Astrocyte (in vitro differentiated cells and primary cell): ENCODE measurements around the gene ADCY2. TPM values are rescaled to one million over a fixed set of nuclear protein-coding genes. Genes with fewer than 3 reads are reported as not detected.

Source experiments
- DNase-seq: peaks from one replicate; pipeline ENCODE4 v3.0.0-alpha.2; 2010; ENCODE audit warnings: low read depth
- FAIRE-seq: peaks from 2 replicates; lab custom pipeline; 2011; peaks lifted over from hg19 to GRCh38; lab: Jason Lieb, UNC
- H2AFZ ChIP-seq: 2 replicates; pipeline ENCODE4 v1.6.0; 2012; ENCODE audit warnings: low read depth, low read length, inconsistent platforms
- H3K27ac ChIP-seq: 2 replicates; pipeline ENCODE4 v1.5.1; 2011; ENCODE audit warnings: low read depth, low read length, inconsistent platforms
- H3K27me3 ChIP-seq: 2 replicates; pipeline ENCODE4 v1.6.0; 2011; ENCODE audit warnings: low read length, inconsistent platforms; ENCODE audit not compliant: insufficient read depth
- H3K36me3 ChIP-seq: 2 replicates; pipeline ENCODE4 v1.5.1; 2011; ENCODE audit warnings: low read length, inconsistent platforms; ENCODE audit not compliant: insufficient read depth
- H3K4me1 ChIP-seq: 2 replicates; pipeline ENCODE4 v1.5.1; 2011; ENCODE audit warnings: low read length, inconsistent platforms; ENCODE audit not compliant: insufficient read depth
- H3K4me2 ChIP-seq: 2 replicates; pipeline ENCODE4 v1.6.0; 2012; ENCODE audit warnings: low read length, inconsistent platforms
- H3K4me3 ChIP-seq: 2 replicates; pipeline ENCODE4 v1.5.1; 2011; ENCODE audit warnings: low read depth, mild to moderate bottlenecking, low read length, inconsistent platforms; ENCODE audit not compliant: insufficient read depth
- H3K79me2 ChIP-seq: 2 replicates; pipeline ENCODE4 v1.6.0; 2012; ENCODE audit warnings: mild to moderate bottlenecking, low read length, inconsistent platforms; ENCODE audit not compliant: insufficient read depth
- H3K9ac ChIP-seq: 2 replicates; pipeline ENCODE4 v1.6.0; 2012; ENCODE audit warnings: mild to moderate bottlenecking, low read length, inconsistent platforms
- H3K9me3 ChIP-seq: 2 replicates; pipeline ENCODE4 v1.5.1; 2012; ENCODE audit warnings: low read depth, mild to moderate bottlenecking, low read length, inconsistent platforms; ENCODE audit not compliant: insufficient read depth
- H4K20me1 ChIP-seq: 2 replicates; pipeline ENCODE4 v1.6.0; 2012; ENCODE audit warnings: low read length, inconsistent platforms; ENCODE audit not compliant: insufficient read depth
- H3K27ac Mint-ChIP-seq: one replicate; pipeline ENCODE4 v1.8.0; 2021; ENCODE audit warnings: mild to moderate bottlenecking, mixed read lengths; ENCODE audit not compliant: unreplicated experiment
- H3K27me3 Mint-ChIP-seq: one replicate; pipeline ENCODE4 v1.8.0; 2021; ENCODE audit warnings: low read depth, mixed read lengths; ENCODE audit not compliant: unreplicated experiment
- H3K36me3 Mint-ChIP-seq: one replicate; pipeline ENCODE4 v1.8.0; 2021; ENCODE audit warnings: low read depth, mixed read lengths; ENCODE audit not compliant: unreplicated experiment
- H3K4me1 Mint-ChIP-seq: one replicate; pipeline ENCODE4 v1.8.0; 2021; ENCODE audit warnings: low read depth, mixed read lengths; ENCODE audit not compliant: unreplicated experiment
- H3K4me3 Mint-ChIP-seq: one replicate; pipeline ENCODE4 v1.8.0; 2021; ENCODE audit warnings: mild to moderate bottlenecking, moderate library complexity, mixed read lengths; ENCODE audit not compliant: unreplicated experiment
- H3K9me3 Mint-ChIP-seq: one replicate; pipeline ENCODE4 v1.8.0; 2021; ENCODE audit warnings: mild to moderate bottlenecking, mixed read lengths; ENCODE audit not compliant: unreplicated experiment
- EZH2 ChIP-seq: IDR thresholded peaks from 2 replicates; pipeline ENCODE4 v1.6.1; 2012; ENCODE audit warnings: mild to moderate bottlenecking, low read length, inconsistent platforms; ENCODE audit not compliant: insufficient read depth
- total RNA-seq: library from RNA; stranded (reverse); gene quantifications from 2 replicates; pipeline ENCODE4 v1.2.1, GENCODE V29; 2021
- TF ChIP-seq, protein P1 (sequence below): IDR thresholded peaks from 2 replicates; pipeline ENCODE4 v1.5.1; 2011; ENCODE audit warnings: low read depth, mild to moderate bottlenecking, inconsistent platforms, low read length, moderate library complexity; ENCODE audit not compliant: insufficient read depth

The ADCY2 gene
- total RNA-seq, 1 donor from 2014 or later = 5.7 TPM

DNA sequence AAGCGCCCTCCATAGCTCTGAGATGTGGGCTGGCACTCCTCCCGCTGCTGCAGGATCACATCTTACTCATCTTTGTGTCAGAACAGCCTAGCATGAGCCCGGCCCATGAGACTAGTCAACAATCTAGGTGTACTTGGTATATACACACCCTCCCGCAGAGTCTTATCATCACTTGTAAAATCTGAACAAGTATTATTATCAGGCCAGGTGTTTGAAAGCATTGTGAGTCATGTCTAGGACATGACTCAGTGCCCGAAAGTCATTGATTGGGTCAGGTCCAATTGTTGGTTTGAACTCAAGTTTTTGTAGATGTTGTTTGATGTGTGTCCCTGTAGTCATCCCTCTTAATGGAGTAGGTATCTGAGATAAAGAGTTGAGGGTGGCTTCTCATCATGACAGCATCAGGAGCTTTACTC is 346.3 kb downstream of the ADCY2 start:
- Histone ChIP-seq H3K4me2 (no peak overlapping the region), H3K27me3 (no peaks in the 10 kb centered on the region), H3K27ac (no peak overlapping the region), H2AFZ (no peak overlapping the region), H3K4me1 (no peaks in the 10 kb centered on the region), H3K9me3 (no peaks in the 10 kb centered on the region), H3K9ac (no peak overlapping the region), H3K79me2 (no peaks in the 10 kb centered on the region), H3K4me3 (no peak overlapping the region), H4K20me1 (no peaks in the 10 kb centered on the region), H3K36me3 (no peaks in the 10 kb centered on the region)
- Mint-ChIP-seq H3K27me3 (no peaks in the 10 kb centered on the region), H3K27ac (no peak overlapping the region), H3K4me1 (peaks cover 9% of the 10 kb centered on the region), H3K9me3 (no peaks in the 10 kb centered on the region), H3K36me3 (no peaks in the 10 kb centered on the region), H3K4me3 (no peak overlapping the region)
- no peak for TF ChIP-seq EZH2
- TF ChIP-seq, protein P1, sequence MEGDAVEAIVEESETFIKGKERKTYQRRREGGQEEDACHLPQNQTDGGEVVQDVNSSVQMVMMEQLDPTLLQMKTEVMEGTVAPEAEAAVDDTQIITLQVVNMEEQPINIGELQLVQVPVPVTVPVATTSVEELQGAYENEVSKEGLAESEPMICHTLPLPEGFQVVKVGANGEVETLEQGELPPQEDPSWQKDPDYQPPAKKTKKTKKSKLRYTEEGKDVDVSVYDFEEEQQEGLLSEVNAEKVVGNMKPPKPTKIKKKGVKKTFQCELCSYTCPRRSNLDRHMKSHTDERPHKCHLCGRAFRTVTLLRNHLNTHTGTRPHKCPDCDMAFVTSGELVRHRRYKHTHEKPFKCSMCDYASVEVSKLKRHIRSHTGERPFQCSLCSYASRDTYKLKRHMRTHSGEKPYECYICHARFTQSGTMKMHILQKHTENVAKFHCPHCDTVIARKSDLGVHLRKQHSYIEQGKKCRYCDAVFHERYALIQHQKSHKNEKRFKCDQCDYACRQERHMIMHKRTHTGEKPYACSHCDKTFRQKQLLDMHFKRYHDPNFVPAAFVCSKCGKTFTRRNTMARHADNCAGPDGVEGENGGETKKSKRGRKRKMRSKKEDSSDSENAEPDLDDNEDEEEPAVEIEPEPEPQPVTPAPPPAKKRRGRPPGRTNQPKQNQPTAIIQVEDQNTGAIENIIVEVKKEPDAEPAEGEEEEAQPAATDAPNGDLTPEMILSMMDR = no peak
- FAIRE-seq (no peak), DNase-seq (peak; percentile 55)

- no peaks in the 10 kb centered on the region for H3K9me3 Mint-ChIP-seq
- no peaks in the 10 kb centered on the region for H3K36me3 Mint-ChIP-seq
These were observed 350.1 kb downstream of the ADCY2 start for GRCh38 chr5:7745882-7746610.

More at GRCh38 chr5:7745882-7746610, 350.1 kb downstream of the ADCY2 start:
- Histone ChIP-seq H4K20me1 (no peaks in the 10 kb centered on the region), H2AFZ (no peak overlapping the region), H3K36me3 (no peaks in the 10 kb centered on the region), H3K27ac (no peak overlapping the region), H3K27me3 (no peaks in the 10 kb centered on the region), H3K4me3 (no peak overlapping the region), H3K79me2 (no peaks in the 10 kb centered on the region), H3K9me3 (no peaks in the 10 kb centered on the region), H3K4me1 (no peaks in the 10 kb centered on the region), H3K9ac (no peak overlapping the region), H3K4me2 (no peak overlapping the region)
- TF ChIP-seq, protein P1 = peak; percentile 92
- no peak for TF ChIP-seq EZH2
- no peak overlapping the region for H3K4me3 Mint-ChIP-seq
- H3K4me1 Mint-ChIP-seq = peaks cover 9% of the 10 kb centered on the region
- H3K27ac Mint-ChIP-seq = peak overlapping the region; percentile 49
- no peak for FAIRE-seq
- DNase-seq = peak; percentile 39
- H3K27me3 Mint-ChIP-seq = no peaks in the 10 kb centered on the region
